NB4 (cell line): ENCODE results near the gene EXOC3.
A peak's percentile ranks its signal among the peaks of the same experiment; 100 is the strongest.

Experiments
- DNase-seq: peaks from one replicate; pipeline ENCODE4 v3.0.0; 2010; ENCODE audit warnings: low read depth
- H3K4me3 ChIP-seq: one replicate; pipeline ENCODE4 v1.5.1; 2011; ENCODE audit warnings: mild to moderate bottlenecking, low read depth, low read length, moderate library complexity
- CTCF ChIP-seq: IDR thresholded peaks from one replicate; pipeline ENCODE4 v1.5.1; 2012; ENCODE audit warnings: low read depth, low read length
- MYC ChIP-seq: IDR thresholded peaks from 2 replicates; pipeline ENCODE4 v1.6.1; 2011; ENCODE audit warnings: low read depth, low read length
- POLR2A ChIP-seq: IDR thresholded peaks from 2 replicates; pipeline ENCODE4 v1.6.1; 2011; ENCODE audit warnings: mild to moderate bottlenecking; ENCODE audit not compliant: insufficient read length; ENCODE audit errors: extremely low read depth
- TF ChIP-seq, protein P1 (sequence below): IDR thresholded peaks from 2 replicates; pipeline ENCODE4 v1.6.1; 2011; ENCODE audit warnings: low read depth, low read length

EXOC3 gene

DNA sequence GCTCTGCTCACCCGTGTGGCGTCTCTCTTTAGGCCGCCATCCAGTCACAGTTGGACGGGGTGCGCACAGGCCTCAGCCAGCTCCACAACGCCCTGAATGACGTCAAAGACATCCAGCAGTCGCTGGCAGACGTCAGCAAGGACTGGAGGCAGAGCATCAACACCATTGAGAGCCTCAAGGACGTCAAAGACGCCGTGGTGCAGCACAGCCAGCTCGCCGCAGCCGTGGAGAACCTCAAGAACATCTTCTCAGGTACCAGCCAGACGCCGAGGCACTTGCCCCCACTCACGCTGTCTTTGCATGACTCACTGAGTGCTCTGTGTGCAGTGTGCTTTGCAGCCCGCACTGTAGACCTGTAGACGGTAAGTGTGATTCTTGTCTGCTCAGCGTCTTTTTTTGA, 4.5 kb downstream of the EXOC3 start:
- DNase-seq: no peak
- TF ChIP-seq MYC (no peak), POLR2A (no peak), CTCF (no peak)
- TF ChIP-seq, protein P1, sequence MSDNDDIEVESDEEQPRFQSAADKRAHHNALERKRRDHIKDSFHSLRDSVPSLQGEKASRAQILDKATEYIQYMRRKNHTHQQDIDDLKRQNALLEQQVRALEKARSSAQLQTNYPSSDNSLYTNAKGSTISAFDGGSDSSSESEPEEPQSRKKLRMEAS: no peak
- no peak overlapping the region for H3K4me3 ChIP-seq

DNA sequence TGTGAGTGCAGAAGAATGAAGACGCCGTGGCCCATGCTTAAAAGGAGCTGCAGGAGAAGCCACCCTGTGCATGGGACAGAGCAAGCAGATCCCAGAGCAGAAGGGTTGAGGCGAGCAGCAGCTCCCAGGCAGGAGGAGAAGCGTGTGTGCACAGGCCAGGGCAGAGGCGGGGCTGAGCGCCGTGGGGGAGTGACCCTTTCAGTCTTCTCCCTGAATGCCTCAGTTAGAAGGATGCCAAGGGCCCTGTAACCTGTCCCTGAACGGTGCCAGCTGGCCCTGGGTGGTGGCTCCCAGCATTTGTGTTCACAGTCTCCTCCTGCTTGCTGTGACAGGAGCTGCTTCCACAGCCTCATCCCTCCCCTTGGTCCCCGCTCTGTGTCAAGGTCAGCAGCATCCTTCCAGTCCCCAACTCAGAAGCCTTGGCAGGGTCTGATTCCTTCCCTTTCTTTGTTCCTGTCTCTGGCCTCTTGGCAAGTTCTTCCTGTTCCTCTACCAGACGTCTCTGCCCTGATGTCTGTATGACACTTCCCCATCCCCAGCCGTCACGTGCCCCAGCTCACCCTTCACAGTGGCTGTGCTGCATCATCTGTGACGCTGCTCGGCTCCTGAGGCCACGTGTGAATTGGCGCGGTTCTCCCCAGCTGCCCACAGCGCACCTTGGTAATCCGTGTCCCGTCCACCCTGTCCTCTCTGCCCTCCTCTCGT, 5.2 kb downstream of the EXOC3 start:
- no peak overlapping the region for H3K4me3 ChIP-seq
- DNase-seq: peak; percentile 34
- TF ChIP-seq MYC: no peak
- no peak for TF ChIP-seq POLR2A
- TF ChIP-seq, protein P1: no peak
- TF ChIP-seq CTCF: no peak

DNA sequence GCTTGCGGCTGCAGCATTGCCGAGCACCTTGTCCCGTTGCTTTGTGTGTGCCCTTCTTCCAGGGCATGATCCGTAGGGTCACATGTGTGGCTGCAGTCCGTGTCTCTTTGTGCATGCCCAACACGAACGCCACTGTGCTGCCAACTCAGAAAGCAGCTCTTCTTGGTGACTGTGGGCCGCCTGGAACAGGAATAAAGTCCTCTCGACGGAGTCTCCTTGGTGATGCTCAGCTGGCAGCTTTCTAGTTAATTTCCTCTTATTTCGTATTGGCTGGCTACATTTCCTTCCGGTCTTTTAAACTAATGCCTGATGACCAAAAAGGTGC, 5.8 kb downstream of the EXOC3 start:
- no peak overlapping the region for H3K4me3 ChIP-seq
- no peak for TF ChIP-seq MYC
- no peak for TF ChIP-seq CTCF
- no peak for TF ChIP-seq POLR2A
- TF ChIP-seq, protein P1: no peak
- no peak for DNase-seq

- no peak overlapping the region for H3K4me3 ChIP-seq
- DNase-seq: peak; percentile 58
- TF ChIP-seq POLR2A (no peak), MYC (no peak), CTCF (no peak)
- TF ChIP-seq, protein P1: no peak
These were observed 6.2 kb downstream of the EXOC3 start for GRCh38 chr5:449151-449550.

- TF ChIP-seq, protein P1: no peak
- H3K4me3 ChIP-seq: no peak overlapping the region
- no peak for DNase-seq
These were observed 8.8 kb downstream of the EXOC3 start for GRCh38 chr5:451587-452458.
